GM19023 (cell line): Measurements from ENCODE around the gene TM4SF4.
A peak's percentile ranks its signal among the peaks of the same experiment; 100 is the strongest.

ENCODE experiments used
- ATAC-seq: cut with Tn5 transposase; IDR thresholded peaks from one replicate; pipeline ENCODE4 v1.9.1; 2021; ENCODE audit warnings: mild to moderate bottlenecking, moderate library complexity; ENCODE audit not compliant: unreplicated experiment

The TM4SF4 gene

GRCh38 chr3:149509526-149509925 lies 35.0 kb downstream of the TM4SF4 start:
- ATAC-seq: no peak

GRCh38 chr3:149510480-149510879 lies 36.0 kb downstream of the TM4SF4 start:
- ATAC-seq: no peak

GRCh38 chr3:149511040-149511626 lies 36.6 kb downstream of the TM4SF4 start:
- no peak for ATAC-seq

- ATAC-seq: peak; percentile 73
Observed at GRCh38 chr3:149512073-149512782, 37.7 kb downstream of the TM4SF4 start.

- ATAC-seq: no peak
Observed at GRCh38 chr3:149514471-149514870, 40.0 kb downstream of the TM4SF4 start.

- no peak for ATAC-seq
Observed at GRCh38 chr3:149515249-149515648, 40.8 kb downstream of the TM4SF4 start.

GRCh38 chr3:149516920-149517319 lies 42.4 kb downstream of the TM4SF4 start:
- no peak for ATAC-seq

- no peak for ATAC-seq
Observed at GRCh38 chr3:149519912-149520311, 45.4 kb downstream of the TM4SF4 start.

GRCh38 chr3:149523512-149524299 lies 49.2 kb downstream of the TM4SF4 start:
- no peak for ATAC-seq

- ATAC-seq: no peak
Observed at GRCh38 chr3:149527531-149528339, 53.2 kb downstream of the TM4SF4 start.

- no peak for ATAC-seq
Observed at GRCh38 chr3:149528340-149528650, 53.8 kb downstream of the TM4SF4 start.

GRCh38 chr3:149529099-149529498 lies 54.6 kb downstream of the TM4SF4 start:
- ATAC-seq: no peak

GRCh38 chr3:149532489-149533180 lies 58.1 kb downstream of the TM4SF4 start:
- peak; percentile 47 for ATAC-seq

GRCh38 chr3:149534082-149534481 lies 59.6 kb downstream of the TM4SF4 start:
- ATAC-seq: no peak

- ATAC-seq: no peak
Observed at GRCh38 chr3:149534671-149535332, 60.3 kb downstream of the TM4SF4 start.

GRCh38 chr3:149535333-149535685 lies 60.8 kb downstream of the TM4SF4 start:
- no peak for ATAC-seq

GRCh38 chr3:149536429-149536828 lies 61.9 kb downstream of the TM4SF4 start:
- no peak for ATAC-seq

GRCh38 chr3:149538371-149538770 lies 63.9 kb downstream of the TM4SF4 start:
- no peak for ATAC-seq

- no peak for ATAC-seq
Observed at GRCh38 chr3:149541091-149541491, 66.6 kb downstream of the TM4SF4 start.
